ENCODE measurements around the gene CIDEA.

Gene CIDEA

DNA sequence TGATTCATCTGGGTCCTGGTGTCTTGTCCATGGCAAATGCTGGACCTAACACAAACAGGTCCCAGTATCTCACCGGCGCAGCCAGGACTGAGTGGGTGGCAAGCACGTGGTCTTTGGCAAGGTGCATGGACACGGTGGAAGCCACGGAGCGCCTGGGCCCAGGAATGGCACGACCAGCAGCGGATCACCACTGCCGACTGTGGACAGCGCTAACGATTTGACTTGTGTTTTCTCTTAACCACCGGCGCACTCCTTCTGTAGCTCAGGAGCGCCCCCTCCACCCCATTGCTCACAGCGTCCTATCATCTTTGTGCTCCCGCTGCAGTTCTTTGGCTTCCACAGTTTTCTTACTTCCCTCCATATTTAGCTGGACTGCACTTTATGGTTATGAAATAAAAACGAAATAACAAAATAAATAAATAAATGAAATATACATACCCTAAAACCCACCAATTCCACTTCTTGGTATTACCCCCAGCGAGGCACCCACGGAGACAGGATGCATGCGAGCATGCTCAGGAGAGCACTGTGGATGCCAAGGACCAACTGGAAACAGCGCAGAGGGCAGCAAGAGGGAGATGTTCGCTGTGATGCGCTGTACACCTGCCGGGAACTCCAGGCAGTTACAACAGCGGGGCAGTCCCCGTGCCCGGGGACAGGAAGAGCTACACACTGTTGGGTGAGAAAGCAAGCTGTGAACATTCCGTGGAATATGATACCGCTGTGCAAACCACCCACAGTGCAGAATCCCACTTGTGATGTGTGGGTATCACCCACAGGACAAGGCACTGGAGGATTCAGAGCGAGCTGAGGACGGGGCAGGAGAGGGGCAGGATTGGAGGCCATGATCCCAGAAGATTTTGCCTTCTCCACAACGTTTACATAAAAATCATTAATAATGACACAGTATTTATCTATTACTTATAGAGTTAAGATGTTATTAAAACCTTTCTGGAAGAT is 7.0 kb upstream of the CIDEA start:
- H3K27me3 ChIP-seq (replicated peaks), result no peaks in the 10 kb centered on the region

DNA sequence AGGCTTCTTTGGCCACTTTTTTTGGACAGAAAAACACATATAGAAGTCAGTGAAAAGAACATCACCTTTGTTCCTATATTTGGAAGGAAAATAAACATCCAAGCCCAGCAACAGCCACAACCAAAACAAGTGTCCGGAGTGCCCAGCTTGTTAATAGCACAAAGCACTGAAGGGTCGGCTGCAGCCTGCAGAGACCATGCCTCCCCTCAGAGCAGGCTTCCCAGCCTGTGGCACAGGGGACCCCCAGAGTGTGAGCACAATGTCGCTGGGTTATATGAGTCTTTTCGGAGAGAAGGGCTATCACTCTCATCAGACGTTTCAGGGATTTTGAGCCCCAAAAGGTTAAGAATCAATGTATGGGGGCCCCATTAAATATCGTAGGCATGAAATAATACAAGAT is 6.2 kb upstream of the CIDEA start:
- Histone ChIP-seq H3K27ac (no peak overlapping the region), H3K4me3 (ENCODE audit: low read depth, low read length) (no peak overlapping the region), H3K36me3 (replicated peaks) (no peaks in the 10 kb centered on the region), H3K27me3 (replicated peaks) (no peaks in the 10 kb centered on the region)
- TF ChIP-seq, protein P1, sequence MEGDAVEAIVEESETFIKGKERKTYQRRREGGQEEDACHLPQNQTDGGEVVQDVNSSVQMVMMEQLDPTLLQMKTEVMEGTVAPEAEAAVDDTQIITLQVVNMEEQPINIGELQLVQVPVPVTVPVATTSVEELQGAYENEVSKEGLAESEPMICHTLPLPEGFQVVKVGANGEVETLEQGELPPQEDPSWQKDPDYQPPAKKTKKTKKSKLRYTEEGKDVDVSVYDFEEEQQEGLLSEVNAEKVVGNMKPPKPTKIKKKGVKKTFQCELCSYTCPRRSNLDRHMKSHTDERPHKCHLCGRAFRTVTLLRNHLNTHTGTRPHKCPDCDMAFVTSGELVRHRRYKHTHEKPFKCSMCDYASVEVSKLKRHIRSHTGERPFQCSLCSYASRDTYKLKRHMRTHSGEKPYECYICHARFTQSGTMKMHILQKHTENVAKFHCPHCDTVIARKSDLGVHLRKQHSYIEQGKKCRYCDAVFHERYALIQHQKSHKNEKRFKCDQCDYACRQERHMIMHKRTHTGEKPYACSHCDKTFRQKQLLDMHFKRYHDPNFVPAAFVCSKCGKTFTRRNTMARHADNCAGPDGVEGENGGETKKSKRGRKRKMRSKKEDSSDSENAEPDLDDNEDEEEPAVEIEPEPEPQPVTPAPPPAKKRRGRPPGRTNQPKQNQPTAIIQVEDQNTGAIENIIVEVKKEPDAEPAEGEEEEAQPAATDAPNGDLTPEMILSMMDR (IDR thresholded peaks at IDR 0.05; ENCODE audit: low read depth, low read length, missing control alignments), result no peak
- DNase-seq, result no peak
- in situ Hi-C loops (cut with HindIII; ENCODE audit: low pct_ligation_motif_present, low sequenced_read_pairs), result loop anchor here (10.0 kb wide), 1 partner anchor 47 kb away; no protein-coding TSS in a partner anchor

More for the DNA sequence above, 7.0 kb upstream of the CIDEA start:
- Histone ChIP-seq H3K4me3 (ENCODE audit: low read depth, low read length) (no peak overlapping the region), H3K27ac (no peak overlapping the region), H3K36me3 (replicated peaks) (no peaks in the 10 kb centered on the region)
- in situ Hi-C loops (cut with HindIII; ENCODE audit: low pct_ligation_motif_present, low sequenced_read_pairs), result loop anchor here (10.0 kb wide), 1 partner anchor 48 kb away; no protein-coding TSS in a partner anchor
- peak; percentile 38 for DNase-seq
- TF ChIP-seq, protein P1 (IDR thresholded peaks at IDR 0.05; ENCODE audit: low read depth, low read length, missing control alignments), result peak; percentile 70

DNA sequence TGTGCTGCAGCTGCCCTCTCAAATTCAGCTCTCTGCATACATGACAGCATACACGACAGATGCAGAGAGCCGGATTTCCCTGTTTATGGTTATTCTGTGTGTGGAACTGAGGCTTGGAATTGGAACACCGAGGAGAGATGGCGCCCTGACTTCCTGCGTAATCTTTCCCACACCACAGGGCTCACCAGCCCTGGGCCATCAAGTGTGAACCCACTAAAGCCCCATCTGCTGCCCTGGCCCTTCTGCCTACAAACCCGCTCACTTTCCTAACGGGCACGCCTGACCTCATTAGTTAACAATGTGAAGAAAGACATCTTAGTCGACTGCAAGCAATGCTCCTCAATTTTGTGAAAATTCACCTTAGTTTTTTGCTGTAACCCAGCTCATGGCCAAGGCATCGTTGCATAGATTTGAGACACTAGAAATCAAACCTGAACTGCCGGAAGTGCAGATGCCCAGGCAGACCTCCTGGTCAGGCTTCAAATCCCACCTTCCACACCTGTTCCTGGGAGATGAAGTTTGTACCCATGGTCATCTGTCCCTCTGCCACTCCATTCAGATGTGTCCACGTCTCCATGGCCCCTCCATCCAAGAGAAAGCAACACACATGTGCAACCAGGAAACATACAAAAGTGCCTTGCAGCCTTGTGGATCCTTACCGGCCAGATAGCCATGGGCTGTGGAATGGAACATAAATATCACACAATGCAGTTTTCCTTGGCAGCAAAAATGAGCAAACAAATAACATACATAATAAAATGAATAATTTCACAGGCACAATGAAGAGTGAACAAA is 5.0 kb upstream of the CIDEA start:
- DNase-seq, result no peak
- Histone ChIP-seq H3K27ac (no peak overlapping the region), H3K4me3 (ENCODE audit: low read depth, low read length) (no peak overlapping the region), H3K27me3 (replicated peaks) (peaks cover 5% of the 10 kb centered on the region), H3K36me3 (replicated peaks) (no peaks in the 10 kb centered on the region)
- TF ChIP-seq, protein P1 (IDR thresholded peaks at IDR 0.05; ENCODE audit: low read depth, low read length, missing control alignments), result no peak
- in situ Hi-C loops (cut with HindIII; ENCODE audit: low pct_ligation_motif_present, low sequenced_read_pairs), result loop anchor here (10.0 kb wide), 1 partner anchor 46 kb away; no protein-coding TSS in a partner anchor

DNA sequence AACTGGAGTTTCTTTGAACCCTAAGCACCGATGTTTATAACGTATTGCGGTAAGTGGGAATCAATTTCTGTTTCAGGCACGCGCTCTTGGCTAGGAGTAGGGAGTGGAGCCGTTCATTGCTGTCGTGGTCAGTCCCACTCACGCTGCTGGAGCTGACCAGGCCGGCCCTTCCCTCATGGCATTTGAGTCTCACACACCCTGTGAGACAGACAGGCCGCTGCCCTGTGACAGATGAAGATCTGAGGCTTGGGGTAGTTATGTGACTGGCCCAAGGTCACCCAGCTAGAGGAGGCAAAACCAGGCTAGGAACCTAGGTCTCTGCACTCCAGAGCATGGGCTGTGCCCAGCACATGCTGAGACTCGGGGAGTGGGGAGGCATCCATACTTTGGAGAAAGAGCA is 2.9 kb upstream of the CIDEA start:
- Histone ChIP-seq H3K36me3 (replicated peaks) (no peaks in the 10 kb centered on the region), H3K4me3 (ENCODE audit: low read depth, low read length) (no peak overlapping the region), H3K27me3 (replicated peaks) (peaks cover 5% of the 10 kb centered on the region), H3K27ac (no peak overlapping the region)
- in situ Hi-C loops (cut with HindIII; ENCODE audit: low pct_ligation_motif_present, low sequenced_read_pairs), result no loop called here
- DNase-seq, result no peak
- TF ChIP-seq, protein P1 (IDR thresholded peaks at IDR 0.05; ENCODE audit: low read depth, low read length, missing control alignments), result no peak

DNA sequence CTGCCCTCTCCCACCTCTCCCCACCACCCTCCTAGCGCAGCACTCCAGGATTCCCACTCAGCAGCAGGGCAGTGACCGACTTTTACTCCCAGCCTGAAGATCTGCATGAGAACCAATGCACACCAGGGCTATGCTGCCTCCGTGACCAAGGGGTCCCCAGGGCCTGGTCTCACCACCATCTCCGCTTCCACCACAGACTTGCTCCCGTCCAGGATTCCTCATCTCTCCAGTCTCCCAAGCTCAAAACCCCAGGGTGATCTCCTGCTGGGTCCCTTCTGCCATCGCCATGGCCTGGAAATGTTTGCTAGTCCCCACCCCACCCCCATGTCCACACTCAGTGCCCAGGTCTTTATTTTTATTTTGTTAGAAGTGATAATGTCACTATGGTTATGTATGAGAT is 2.1 kb upstream of the CIDEA start:
- TF ChIP-seq, protein P1 (IDR thresholded peaks at IDR 0.05; ENCODE audit: low read depth, low read length, missing control alignments), result no peak
- no peak overlapping the region for H3K4me3 ChIP-seq (ENCODE audit: low read depth, low read length)
- no peak for DNase-seq
- in situ Hi-C loops (cut with HindIII; ENCODE audit: low pct_ligation_motif_present, low sequenced_read_pairs), result no loop called here
- no peak overlapping the region for H3K27ac ChIP-seq
- peaks cover 5% of the 10 kb centered on the region for H3K27me3 ChIP-seq (replicated peaks)
- no peaks in the 10 kb centered on the region for H3K36me3 ChIP-seq (replicated peaks)

All from brain microvascular endothelial cell (primary cell).